H1 (cell line): ENCODE measurements around the gene NFATC4.

Experiments used
- CREB1 ChIP-seq: IDR thresholded peaks from 2 replicates; pipeline ENCODE4 v1.6.1; 2012; ENCODE audit warnings: inconsistent platforms
- HDAC6 ChIP-seq: IDR thresholded peaks from one replicate; pipeline ENCODE4 v1.7.1; 2012; ENCODE audit warnings: low read depth, mild to moderate bottlenecking, inconsistent platforms, low read length, moderate library complexity
- NRF1 ChIP-seq: IDR thresholded peaks from 2 replicates; pipeline ENCODE4 v1.6.1; 2011; ENCODE audit warnings: mild to moderate bottlenecking, low read depth, low read length, improper control_type of control experiment
- RAD21 ChIP-seq, 2 experiments: IDR thresholded peaks in 1 of 2; conservative IDR thresholded peaks in 1 of 2; 2 replicates each; pipeline ENCODE4 v1.6.1; 2011; ENCODE audit warnings: low read depth in 2 of 2, low read length in 2 of 2, improper control_type of control experiment in 1 of 2, inconsistent platforms in 1 of 2, mild to moderate bottlenecking in 1 of 2, moderate library complexity in 1 of 2
- TAF1 ChIP-seq: IDR thresholded peaks from 2 replicates; pipeline ENCODE4 v1.6.1; 2011; ENCODE audit warnings: mild to moderate bottlenecking, low read depth, low read length
- TCF12 ChIP-seq: IDR thresholded peaks from 2 replicates; pipeline ENCODE4 v1.6.1; 2011; ENCODE audit warnings: low read depth, mild to moderate bottlenecking, low read length
- TF ChIP-seq, protein P1 (sequence below), 3 experiments: IDR thresholded peaks; 1 replicate in 2 of 3; 2 replicates in 1 of 3; pipeline versions ENCODE4 v1.5.1 to v1.6.1; 2011; ENCODE audit warnings: low read length in 3 of 3, mild to moderate bottlenecking in 3 of 3, inconsistent platforms in 2 of 3, low read depth in 1 of 3, moderate library complexity in 1 of 3; ENCODE audit not compliant: insufficient read depth in 1 of 3; ENCODE audit errors: control extremely low read depth in 1 of 3

DNA sequence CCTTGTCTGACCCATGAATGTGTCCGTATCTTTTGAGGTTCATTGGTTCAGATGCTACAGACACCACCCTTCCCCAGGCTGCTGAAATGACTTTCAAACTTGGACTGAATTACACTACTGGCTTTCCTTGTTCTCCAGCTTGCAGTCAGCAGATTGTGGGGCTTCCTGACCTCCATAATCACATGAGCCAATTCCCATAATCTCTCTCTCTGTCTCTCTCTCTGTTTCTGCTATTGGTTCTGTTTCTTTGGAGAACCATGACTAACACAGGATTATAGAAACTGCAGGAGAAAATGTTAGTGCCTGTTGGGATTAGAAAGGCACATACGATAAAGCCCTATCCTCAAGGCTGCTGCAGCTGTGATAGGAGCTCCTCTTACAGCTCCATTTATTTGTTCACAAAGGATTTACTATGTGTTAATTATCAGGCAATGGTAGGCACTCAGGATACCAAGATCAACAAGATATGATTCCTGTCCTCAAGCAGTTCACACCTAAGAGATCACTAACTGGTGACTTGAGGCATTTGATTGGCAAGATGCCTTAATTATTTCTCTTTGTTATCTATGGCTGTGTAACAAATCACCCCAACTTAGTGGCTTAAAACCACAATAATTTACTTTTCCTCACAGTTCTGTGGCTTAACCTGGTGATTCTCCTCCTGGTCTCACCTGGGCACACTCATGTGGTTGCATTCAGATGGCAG, 20.6 kb downstream of the NFATC4 start:
- TF ChIP-seq CREB1 (no peak), TAF1 (no peak), TCF12 (no peak), NRF1 (no peak), RAD21 (IDR thresholded peaks at IDR 0.05 in 1 of 2, conservative IDR thresholded peaks at IDR 0.05 in 1 of 2; ENCODE audit: low read depth in 2 of 2, low read length in 2 of 2) (no peak), HDAC6 (no peak)
- TF ChIP-seq, protein P1, sequence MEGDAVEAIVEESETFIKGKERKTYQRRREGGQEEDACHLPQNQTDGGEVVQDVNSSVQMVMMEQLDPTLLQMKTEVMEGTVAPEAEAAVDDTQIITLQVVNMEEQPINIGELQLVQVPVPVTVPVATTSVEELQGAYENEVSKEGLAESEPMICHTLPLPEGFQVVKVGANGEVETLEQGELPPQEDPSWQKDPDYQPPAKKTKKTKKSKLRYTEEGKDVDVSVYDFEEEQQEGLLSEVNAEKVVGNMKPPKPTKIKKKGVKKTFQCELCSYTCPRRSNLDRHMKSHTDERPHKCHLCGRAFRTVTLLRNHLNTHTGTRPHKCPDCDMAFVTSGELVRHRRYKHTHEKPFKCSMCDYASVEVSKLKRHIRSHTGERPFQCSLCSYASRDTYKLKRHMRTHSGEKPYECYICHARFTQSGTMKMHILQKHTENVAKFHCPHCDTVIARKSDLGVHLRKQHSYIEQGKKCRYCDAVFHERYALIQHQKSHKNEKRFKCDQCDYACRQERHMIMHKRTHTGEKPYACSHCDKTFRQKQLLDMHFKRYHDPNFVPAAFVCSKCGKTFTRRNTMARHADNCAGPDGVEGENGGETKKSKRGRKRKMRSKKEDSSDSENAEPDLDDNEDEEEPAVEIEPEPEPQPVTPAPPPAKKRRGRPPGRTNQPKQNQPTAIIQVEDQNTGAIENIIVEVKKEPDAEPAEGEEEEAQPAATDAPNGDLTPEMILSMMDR (IDR thresholded peaks at IDR 0.05; ENCODE audit: control extremely low read depth in 1 of 3, insufficient read depth in 1 of 3, low read depth in 1 of 3, low read length in 3 of 3) = no peak
